Subcutaneous adipose tissue (tissue), 4 donors: ENCODE results near the gene MRM3. TPM values are rescaled to one million over a fixed set of nuclear protein-coding genes. Genes with fewer than 3 reads are reported as not detected.

Experiments
- total RNA-seq, 4 donors: library from RNA; depleted of rRNA; stranded (reverse); fragments of >200 nt; gene quantifications; one replicate each; pipeline ENCODE4 v1.1.0, GENCODE V29; 2016
- TF ChIP-seq, protein P1 (sequence below): fragments of 450-650 bp; IDR thresholded peaks from one replicate; pipeline ENCODE4 v1.5.1; 2016; ENCODE audit warnings: low read depth, mild to moderate bottlenecking, control low read depth, antibody characterized with exemption, moderate library complexity

MRM3 gene
- total RNA-seq, 4 donors from 2014 or later: 12.4 to 22.8 (median 15.5) TPM

DNA sequence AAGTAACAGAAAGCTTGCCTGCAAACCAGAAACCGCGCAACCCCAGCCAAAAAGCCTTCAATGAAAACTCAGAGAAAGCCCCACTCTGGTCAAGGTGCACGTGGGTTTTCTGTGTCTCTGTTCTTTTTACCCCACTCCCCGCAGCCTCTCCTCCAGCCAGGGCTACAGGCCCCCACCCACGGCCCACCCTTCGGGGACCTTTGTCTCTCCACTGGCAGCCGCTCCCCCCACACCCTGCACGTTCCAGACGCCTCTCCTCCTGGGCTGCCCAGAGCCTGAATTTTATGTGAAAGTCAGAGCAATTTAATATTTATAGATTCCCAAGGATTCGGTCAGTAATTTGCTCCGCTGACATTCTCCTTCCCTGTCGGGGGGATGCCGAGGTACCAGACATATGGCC lies 24.2 kb downstream of the MRM3 start:
- TF ChIP-seq, protein P1, sequence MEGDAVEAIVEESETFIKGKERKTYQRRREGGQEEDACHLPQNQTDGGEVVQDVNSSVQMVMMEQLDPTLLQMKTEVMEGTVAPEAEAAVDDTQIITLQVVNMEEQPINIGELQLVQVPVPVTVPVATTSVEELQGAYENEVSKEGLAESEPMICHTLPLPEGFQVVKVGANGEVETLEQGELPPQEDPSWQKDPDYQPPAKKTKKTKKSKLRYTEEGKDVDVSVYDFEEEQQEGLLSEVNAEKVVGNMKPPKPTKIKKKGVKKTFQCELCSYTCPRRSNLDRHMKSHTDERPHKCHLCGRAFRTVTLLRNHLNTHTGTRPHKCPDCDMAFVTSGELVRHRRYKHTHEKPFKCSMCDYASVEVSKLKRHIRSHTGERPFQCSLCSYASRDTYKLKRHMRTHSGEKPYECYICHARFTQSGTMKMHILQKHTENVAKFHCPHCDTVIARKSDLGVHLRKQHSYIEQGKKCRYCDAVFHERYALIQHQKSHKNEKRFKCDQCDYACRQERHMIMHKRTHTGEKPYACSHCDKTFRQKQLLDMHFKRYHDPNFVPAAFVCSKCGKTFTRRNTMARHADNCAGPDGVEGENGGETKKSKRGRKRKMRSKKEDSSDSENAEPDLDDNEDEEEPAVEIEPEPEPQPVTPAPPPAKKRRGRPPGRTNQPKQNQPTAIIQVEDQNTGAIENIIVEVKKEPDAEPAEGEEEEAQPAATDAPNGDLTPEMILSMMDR: no peak

DNA sequence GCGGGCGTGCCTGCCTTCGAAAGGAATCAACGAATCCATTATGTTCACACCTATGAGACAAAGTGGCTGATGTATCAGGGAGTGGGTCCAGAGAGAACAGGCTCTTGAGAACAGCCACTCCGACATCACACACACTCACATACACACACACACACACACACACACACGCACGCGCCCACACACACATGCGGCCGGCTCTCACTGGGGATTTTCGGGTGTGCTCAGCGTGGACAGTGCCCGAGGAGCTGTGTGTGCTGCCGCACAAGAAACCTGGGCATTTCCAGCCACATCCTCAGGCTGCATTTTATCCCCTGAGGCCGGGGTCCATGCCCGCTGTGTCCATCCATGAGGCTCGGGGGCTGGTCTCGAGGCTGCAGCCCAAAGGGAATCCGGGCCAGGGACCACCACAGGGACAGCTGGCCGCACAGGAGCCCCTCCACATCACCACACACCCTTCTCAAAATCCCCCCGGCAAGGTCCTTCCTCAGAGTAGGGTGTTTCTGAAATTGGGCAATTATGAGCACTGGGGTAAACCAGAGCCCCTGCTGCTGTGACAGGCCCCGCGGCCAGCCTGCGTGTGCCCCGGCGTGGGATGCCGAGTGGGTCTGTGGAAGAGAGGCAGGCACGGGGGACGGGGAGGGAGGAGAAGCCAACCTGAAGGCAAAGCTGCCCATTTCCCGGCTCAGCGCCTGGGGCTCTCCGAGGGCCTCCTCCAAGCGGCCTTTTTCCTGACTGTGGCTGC lies 24.8 kb downstream of the MRM3 start:
- TF ChIP-seq, protein P1: no peak

DNA sequence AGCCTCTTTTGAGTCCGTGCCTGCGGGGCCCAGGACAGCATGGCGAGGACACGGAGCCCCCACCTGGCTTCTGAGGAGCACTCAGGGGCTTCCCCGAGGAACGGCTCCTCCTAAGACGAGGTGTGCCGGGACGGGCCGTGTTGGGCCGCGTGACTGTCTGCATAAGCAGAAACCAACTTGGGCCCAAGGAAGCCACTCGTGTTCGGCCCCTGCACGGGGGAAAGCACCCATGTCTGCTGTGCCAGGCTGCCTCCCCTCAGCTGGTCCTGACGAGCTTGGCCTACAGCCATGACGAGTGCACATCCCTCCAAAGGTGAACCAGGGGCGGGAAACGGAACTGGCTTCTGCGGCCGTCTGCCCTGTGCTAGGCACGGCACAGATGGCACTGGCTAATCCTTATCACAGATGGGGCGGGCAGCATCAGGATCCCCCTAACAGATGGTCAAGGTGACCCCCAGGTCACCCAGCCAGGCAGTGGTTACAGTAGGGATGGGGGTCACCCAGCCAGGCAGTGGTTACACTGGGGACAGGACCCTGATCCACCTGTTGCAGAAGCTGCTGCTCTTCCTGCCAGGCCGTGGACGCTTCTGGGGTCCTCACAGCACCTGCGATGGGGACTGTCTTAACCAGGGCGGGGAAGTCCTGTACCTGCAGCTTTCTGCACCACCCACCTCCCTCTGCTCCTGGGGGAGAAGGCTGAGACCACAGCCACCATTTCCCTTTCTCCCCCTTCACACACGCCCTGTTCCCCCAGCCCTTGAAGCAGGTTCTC lies 25.6 kb downstream of the MRM3 start:
- TF ChIP-seq, protein P1: no peak

DNA sequence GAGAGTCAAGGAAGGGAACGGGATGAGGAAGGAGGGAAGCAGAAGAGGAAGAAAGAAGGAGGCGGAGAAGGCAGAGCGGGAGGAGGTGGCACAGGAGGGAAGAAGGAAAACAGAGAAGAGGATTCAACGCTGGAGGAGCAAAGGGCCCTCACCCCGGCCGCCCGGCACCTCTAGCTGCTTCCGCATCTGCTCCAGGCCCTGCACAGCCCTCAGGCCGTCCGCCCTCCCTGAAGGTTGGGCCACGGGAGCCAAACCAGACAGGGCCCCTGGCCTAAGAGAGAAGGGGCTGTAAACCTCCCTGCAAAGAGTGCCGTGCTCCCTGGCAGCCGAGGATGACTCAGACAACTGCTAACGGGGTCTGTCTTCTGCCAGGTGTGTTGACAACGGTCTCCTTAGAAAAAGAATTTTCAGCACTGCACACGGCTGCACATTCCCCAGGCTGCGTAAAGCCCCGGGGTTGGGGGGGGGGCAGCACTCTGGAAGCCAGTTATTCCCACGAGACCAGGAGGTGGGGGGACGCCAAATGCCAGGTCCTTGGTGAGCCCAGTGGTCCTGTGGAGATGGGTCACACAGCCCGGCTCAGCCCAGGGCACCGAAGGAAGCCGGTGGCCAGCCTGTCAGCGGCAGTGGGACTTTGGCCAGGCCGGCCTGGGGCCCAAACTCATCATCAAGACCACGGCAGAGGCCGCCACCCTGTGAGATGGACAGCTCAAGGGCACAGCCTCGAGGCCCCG lies 29.1 kb downstream of the MRM3 start:
- TF ChIP-seq, protein P1: no peak

DNA sequence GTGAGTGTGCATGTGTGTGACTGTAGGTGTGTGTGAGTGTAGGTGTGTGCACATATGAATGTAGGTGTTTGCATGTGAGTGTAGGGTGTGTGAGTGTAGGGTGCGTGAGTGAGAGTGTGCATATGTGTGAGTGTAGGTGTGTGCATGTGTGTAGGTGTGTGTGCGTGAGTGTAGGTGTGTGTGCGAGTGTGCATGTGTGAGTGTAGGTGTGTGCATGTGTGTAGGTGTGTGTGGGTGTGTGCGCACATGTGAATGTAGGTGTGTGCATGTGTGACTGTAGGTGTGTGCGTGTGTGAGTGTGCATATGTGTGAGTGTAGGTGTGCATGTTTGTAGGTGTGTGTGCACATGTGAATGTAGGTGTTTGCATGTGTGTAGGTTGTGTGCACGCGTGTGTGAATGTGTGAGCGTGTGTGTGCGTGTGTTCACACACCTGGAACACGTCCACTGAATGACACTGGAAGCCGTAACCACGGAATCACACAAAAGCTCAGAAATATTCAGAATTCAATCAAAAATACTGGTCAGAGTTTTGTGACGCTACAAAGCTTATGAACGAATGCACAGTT lies 30.6 kb downstream of the MRM3 start:
- TF ChIP-seq, protein P1: no peak

DNA sequence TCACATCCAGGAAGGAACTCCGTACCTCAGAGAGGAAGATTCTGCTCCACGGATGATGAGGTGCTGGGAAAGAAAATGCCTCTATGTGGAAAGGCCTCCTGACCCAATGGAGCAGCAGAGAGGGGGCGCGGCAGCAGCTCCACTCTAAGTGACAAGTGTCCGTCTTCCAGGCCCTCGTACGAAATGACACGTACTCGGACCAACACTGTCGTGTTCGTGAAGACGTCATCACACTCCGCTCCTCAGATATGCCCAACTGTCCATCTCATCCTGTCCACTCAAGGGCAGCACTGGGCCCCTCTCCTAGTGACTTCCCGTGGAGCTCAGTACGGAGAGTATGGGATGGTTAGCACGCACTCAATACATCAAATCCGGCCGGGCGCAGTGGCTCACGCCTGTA lies 32.2 kb downstream of the MRM3 start:
- TF ChIP-seq, protein P1: no peak
